ENCODE measurements around the gene CALD1. TPM values are rescaled to one million over a fixed set of nuclear protein-coding genes. Genes with fewer than 3 reads are reported as not detected.

The CALD1 gene
- total RNA-seq, 1 donor from 2014 or later = 145 TPM

- DNase-seq (ENCODE audit: low spot score) (no peak), ATAC-seq (no peak)
Measured at GRCh38 chr7:134856091-134856490, 76.7 kb downstream of the CALD1 start.

- no peak for DNase-seq (ENCODE audit: low spot score)
- ATAC-seq = peak; percentile 82
Measured at GRCh38 chr7:134856691-134857090, 77.3 kb downstream of the CALD1 start.

GRCh38 chr7:134857958-134858357 lies 78.5 kb downstream of the CALD1 start:
- ATAC-seq = no peak

GRCh38 chr7:134859783-134860182 lies 80.3 kb downstream of the CALD1 start:
- ATAC-seq = peak; percentile 69
- DNase-seq (ENCODE audit: low spot score) = no peak

More at GRCh38 chr7:134857958-134858357, 78.5 kb downstream of the CALD1 start:
- no peak for DNase-seq (ENCODE audit: low spot score)

- ATAC-seq (peak; percentile 30), DNase-seq (ENCODE audit: low spot score) (no peak)
Measured at GRCh38 chr7:134865001-134865845, 85.8 kb downstream of the CALD1 start.

GRCh38 chr7:134866617-134867016 lies 87.2 kb downstream of the CALD1 start:
- ATAC-seq (no peak), DNase-seq (ENCODE audit: low spot score) (no peak)

- DNase-seq (ENCODE audit: low spot score) (no peak), ATAC-seq (no peak)
Measured at GRCh38 chr7:134870156-134870555, 90.7 kb downstream of the CALD1 start.

GRCh38 chr7:134870781-134871180 lies 91.3 kb downstream of the CALD1 start:
- DNase-seq (ENCODE audit: low spot score) (no peak), ATAC-seq (no peak)

- ATAC-seq (no peak), DNase-seq (ENCODE audit: low spot score) (no peak)
Measured at GRCh38 chr7:134873253-134873652, 93.8 kb downstream of the CALD1 start.

- DNase-seq (ENCODE audit: low spot score) (no peak), ATAC-seq (no peak)
Measured at GRCh38 chr7:134874407-134874806, 95.0 kb downstream of the CALD1 start.

- ATAC-seq (no peak), DNase-seq (ENCODE audit: low spot score) (no peak)
Measured at GRCh38 chr7:134875867-134876266, 96.4 kb downstream of the CALD1 start.

GRCh38 chr7:134878746-134879357 lies 99.4 kb downstream of the CALD1 start:
- DNase-seq (ENCODE audit: low spot score) (no peak), ATAC-seq (peak; percentile 95)

- ATAC-seq (no peak), DNase-seq (ENCODE audit: low spot score) (no peak)
Measured at GRCh38 chr7:134879815-134880475, 100.5 kb downstream of the CALD1 start.

GRCh38 chr7:134882481-134882880 lies 103.0 kb downstream of the CALD1 start:
- ATAC-seq = no peak
- DNase-seq (ENCODE audit: low spot score) = no peak

GRCh38 chr7:134885967-134886352 lies 106.5 kb downstream of the CALD1 start:
- no peak for DNase-seq (ENCODE audit: low spot score)
- ATAC-seq = peak; percentile 56

GRCh38 chr7:134886353-134887057 lies 107.1 kb downstream of the CALD1 start:
- ATAC-seq (peak; percentile 30), DNase-seq (ENCODE audit: low spot score) (no peak)

- no peak for DNase-seq (ENCODE audit: low spot score)
- no peak for ATAC-seq
Measured at GRCh38 chr7:134887523-134887922, 108.1 kb downstream of the CALD1 start.

GRCh38 chr7:134888141-134888740 lies 108.8 kb downstream of the CALD1 start:
- ATAC-seq = no peak
- DNase-seq (ENCODE audit: low spot score) = no peak

- ATAC-seq (no peak), DNase-seq (ENCODE audit: low spot score) (peak; percentile 64)
Measured at GRCh38 chr7:134890246-134891240, 111.1 kb downstream of the CALD1 start.

Measured in left lobe of liver (tissue), 2 donors.